Measurements from ENCODE around the gene SPINT3.

Gene SPINT3

GRCh38 chr20:45501600-45501999 lies 13.8 kb downstream of the SPINT3 start:
- Histone ChIP-seq H3K27ac (ENCODE audit: low read depth, low read length) (no peak overlapping the region), H3K4me3 (ENCODE audit: low read length) (no peak overlapping the region), H3K4me1 (ENCODE audit: control insufficient read depth, low read length) (no peaks in the 10 kb centered on the region), H3K36me3 (ENCODE audit: control insufficient read depth, low read length) (no peaks in the 10 kb centered on the region), H3K4me2 (ENCODE audit: low read length) (no peak overlapping the region), H3K27me3 (ENCODE audit: control insufficient read depth, low read length) (peaks cover 14% of the 10 kb centered on the region; the same call in 1 of the 2 replicates), H3K9me2 (replicated peaks; ENCODE audit: control insufficient read depth, low read length) (no peaks in the 10 kb centered on the region), H3F3A (ENCODE audit: control insufficient read depth, insufficient read depth) (no peaks in the 10 kb centered on the region), H3K9me3 (ENCODE audit: control insufficient read depth, insufficient read depth, low read length) (no peaks in the 10 kb centered on the region), H3K79me2 (ENCODE audit: control insufficient read depth, low read length) (no peaks in the 10 kb centered on the region), H4K20me1 (ENCODE audit: control insufficient read depth, insufficient read depth, low read depth, low read length) (no peaks in the 10 kb centered on the region)
- no peak for TF ChIP-seq EZH2phosphoT487 (IDR thresholded peaks at IDR 0.05; ENCODE audit: borderline replicate concordance, low read length)
- no peak for TF ChIP-seq CTCF (IDR thresholded peaks at IDR 0.05; ENCODE audit: low read depth, low read length, poor library complexity, severe bottlenecking)

- H3K79me2 ChIP-seq (ENCODE audit: control insufficient read depth, low read length): no peaks in the 10 kb centered on the region
- no peak for TF ChIP-seq CTCF (IDR thresholded peaks at IDR 0.05; ENCODE audit: low read depth, low read length, poor library complexity, severe bottlenecking)
- no peak for TF ChIP-seq EZH2phosphoT487 (IDR thresholded peaks at IDR 0.05; ENCODE audit: borderline replicate concordance, low read length)
- no peaks in the 10 kb centered on the region for H3F3A ChIP-seq (ENCODE audit: control insufficient read depth, insufficient read depth)
- H3K27me3 ChIP-seq (ENCODE audit: control insufficient read depth, low read length): peaks cover 19% of the 10 kb centered on the region; the same call in 1 of the 2 replicates
- no peak overlapping the region for H3K4me3 ChIP-seq (ENCODE audit: low read length)
- no peak overlapping the region for H3K27ac ChIP-seq (ENCODE audit: low read depth, low read length)
- H4K20me1 ChIP-seq (ENCODE audit: control insufficient read depth, insufficient read depth, low read depth, low read length): no peaks in the 10 kb centered on the region
- no peaks in the 10 kb centered on the region for H3K4me1 ChIP-seq (ENCODE audit: control insufficient read depth, low read length)
- no peaks in the 10 kb centered on the region for H3K9me2 ChIP-seq (replicated peaks; ENCODE audit: control insufficient read depth, low read length)
- H3K36me3 ChIP-seq (ENCODE audit: control insufficient read depth, low read length): no peaks in the 10 kb centered on the region
- H3K4me2 ChIP-seq (ENCODE audit: low read length): no peak overlapping the region
- H3K9me3 ChIP-seq (ENCODE audit: control insufficient read depth, insufficient read depth, low read length): no peaks in the 10 kb centered on the region
Measured at GRCh38 chr20:45500022-45500421, 15.4 kb downstream of the SPINT3 start.

GRCh38 chr20:45497971-45498494 lies 17.4 kb downstream of the SPINT3 start:
- H3K4me2 ChIP-seq (ENCODE audit: low read length): no peak overlapping the region
- TF ChIP-seq CTCF (IDR thresholded peaks at IDR 0.05; ENCODE audit: low read depth, low read length, poor library complexity, severe bottlenecking) (no peak), EZH2phosphoT487 (IDR thresholded peaks at IDR 0.05; ENCODE audit: borderline replicate concordance, low read length) (no peak)

More at GRCh38 chr20:45497971-45498494, 17.4 kb downstream of the SPINT3 start:
- Histone ChIP-seq H3K27me3 (ENCODE audit: control insufficient read depth, low read length) (peaks cover 18% of the 10 kb centered on the region; the same call in 1 of the 2 replicates), H3K4me1 (ENCODE audit: control insufficient read depth, low read length) (no peaks in the 10 kb centered on the region), H3K79me2 (ENCODE audit: control insufficient read depth, low read length) (no peaks in the 10 kb centered on the region), H3K4me3 (ENCODE audit: low read length) (no peak overlapping the region), H3K9me3 (ENCODE audit: control insufficient read depth, insufficient read depth, low read length) (no peaks in the 10 kb centered on the region), H3K27ac (ENCODE audit: low read depth, low read length) (no peak overlapping the region), H3F3A (ENCODE audit: control insufficient read depth, insufficient read depth) (no peaks in the 10 kb centered on the region), H3K36me3 (ENCODE audit: control insufficient read depth, low read length) (no peaks in the 10 kb centered on the region), H4K20me1 (ENCODE audit: control insufficient read depth, insufficient read depth, low read depth, low read length) (no peaks in the 10 kb centered on the region), H3K9me2 (replicated peaks; ENCODE audit: control insufficient read depth, low read length) (no peaks in the 10 kb centered on the region)

Data from DOHH2 (cell line).